ENCODE measurements around the gene NT5C2.
A peak's percentile ranks its signal among the peaks of the same experiment; 100 is the strongest.

NT5C2 gene

DNA sequence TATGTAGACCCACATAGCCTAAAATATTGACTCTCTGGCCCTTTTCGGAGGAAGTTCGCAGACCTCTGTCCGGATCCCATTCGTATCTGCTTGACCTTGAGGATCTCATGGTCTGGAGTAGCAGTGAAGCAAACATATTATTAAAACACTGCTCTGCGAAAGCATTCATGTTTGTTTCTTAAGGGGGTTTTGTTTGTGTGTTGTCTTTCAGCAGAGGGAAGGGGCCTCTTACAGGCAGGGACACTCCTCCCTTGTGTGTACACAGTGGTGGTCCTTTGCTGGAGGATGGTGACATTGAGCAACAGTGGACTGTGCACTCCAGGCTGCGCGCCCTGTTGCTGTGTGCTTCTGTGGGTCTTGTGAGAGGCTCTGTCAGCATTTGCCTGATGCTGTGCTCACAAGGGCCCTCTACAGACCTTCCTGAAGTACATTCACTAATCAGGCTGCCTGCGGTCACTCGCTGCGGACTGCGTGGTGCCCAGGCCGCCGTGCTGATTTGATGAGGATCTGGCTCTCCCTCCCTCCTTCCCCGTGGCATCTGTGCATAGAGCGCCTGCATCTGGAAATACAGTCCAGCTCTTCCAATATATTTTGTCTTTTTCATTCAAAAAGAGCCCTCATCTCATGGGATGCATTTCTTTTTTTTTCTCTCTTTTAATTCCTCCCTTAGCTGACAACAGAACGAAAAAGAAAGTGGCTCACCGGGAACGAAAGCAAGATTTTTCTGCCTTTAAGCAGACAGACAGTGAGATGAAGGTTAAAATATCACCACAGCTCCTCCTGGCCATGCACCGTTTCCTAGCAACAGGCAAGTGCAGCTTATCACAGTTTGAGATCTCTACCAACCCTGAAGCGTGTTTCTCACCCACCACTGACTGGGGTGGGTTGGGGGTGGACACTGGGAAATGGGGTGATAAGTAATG lies 139.2 kb downstream of the NT5C2 start:
- H3K27ac ChIP-seq: peak overlapping the region; percentile 29
- peak; percentile 88 for DNase-seq
- TF ChIP-seq, protein P1, sequence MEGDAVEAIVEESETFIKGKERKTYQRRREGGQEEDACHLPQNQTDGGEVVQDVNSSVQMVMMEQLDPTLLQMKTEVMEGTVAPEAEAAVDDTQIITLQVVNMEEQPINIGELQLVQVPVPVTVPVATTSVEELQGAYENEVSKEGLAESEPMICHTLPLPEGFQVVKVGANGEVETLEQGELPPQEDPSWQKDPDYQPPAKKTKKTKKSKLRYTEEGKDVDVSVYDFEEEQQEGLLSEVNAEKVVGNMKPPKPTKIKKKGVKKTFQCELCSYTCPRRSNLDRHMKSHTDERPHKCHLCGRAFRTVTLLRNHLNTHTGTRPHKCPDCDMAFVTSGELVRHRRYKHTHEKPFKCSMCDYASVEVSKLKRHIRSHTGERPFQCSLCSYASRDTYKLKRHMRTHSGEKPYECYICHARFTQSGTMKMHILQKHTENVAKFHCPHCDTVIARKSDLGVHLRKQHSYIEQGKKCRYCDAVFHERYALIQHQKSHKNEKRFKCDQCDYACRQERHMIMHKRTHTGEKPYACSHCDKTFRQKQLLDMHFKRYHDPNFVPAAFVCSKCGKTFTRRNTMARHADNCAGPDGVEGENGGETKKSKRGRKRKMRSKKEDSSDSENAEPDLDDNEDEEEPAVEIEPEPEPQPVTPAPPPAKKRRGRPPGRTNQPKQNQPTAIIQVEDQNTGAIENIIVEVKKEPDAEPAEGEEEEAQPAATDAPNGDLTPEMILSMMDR (IDR thresholded peaks at IDR 0.05; ENCODE audit: low read depth, low read length, missing control alignments): peak; percentile 73
- H3K4me3 ChIP-seq (ENCODE audit: low read depth, low read length): peak overlapping the region; percentile 41
- no peaks in the 10 kb centered on the region for H3K27me3 ChIP-seq (replicated peaks)
- in situ Hi-C loops (cut with HindIII; ENCODE audit: low pct_ligation_motif_present, low sequenced_read_pairs): no loop called here
- no peaks in the 10 kb centered on the region for H3K36me3 ChIP-seq (replicated peaks)

DNA sequence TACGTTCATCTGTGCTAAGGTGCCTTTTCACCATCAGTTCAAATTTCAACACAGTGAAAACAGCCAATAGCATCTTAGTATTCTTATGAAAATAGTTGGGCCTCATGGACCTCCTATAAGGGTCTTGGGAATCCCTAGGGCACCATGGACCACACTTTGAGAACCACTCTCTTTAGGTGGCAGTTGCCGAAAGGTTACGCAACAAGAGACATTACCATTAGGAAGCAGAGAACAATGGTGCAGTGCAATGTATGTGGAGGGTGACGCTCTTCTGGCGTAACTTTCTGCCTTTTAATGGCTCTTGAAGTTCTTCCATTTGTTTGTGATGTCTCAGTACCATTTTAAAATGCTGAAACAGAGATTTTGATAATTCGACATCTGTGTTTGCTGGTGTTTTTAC lies 143.8 kb downstream of the NT5C2 start:
- no peak overlapping the region for H3K27ac ChIP-seq
- TF ChIP-seq, protein P1 (IDR thresholded peaks at IDR 0.05; ENCODE audit: low read depth, low read length, missing control alignments): no peak
- in situ Hi-C loops (cut with HindIII; ENCODE audit: low pct_ligation_motif_present, low sequenced_read_pairs): no loop called here

DNA sequence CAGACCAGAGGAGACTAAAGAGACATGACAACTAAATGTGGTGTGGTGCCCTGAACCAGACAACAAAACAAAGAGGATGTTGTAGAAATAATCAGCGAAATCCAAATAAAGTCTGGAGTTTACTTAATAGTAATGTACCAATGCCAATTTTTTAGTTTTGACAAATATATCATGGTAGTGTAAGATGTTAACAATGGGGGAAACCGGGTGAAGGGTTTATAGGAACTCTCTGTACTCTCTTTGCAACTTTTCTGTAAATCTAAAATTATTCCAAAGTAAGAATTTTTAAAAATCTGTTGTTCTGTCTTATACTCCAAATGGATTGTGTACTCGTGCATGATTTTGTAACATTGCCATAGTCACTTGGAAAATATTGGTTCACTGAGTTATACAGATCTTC lies 145.7 kb downstream of the NT5C2 start:
- no peak for DNase-seq
- Histone ChIP-seq H3K27ac (no peak overlapping the region), H3K36me3 (replicated peaks) (no peaks in the 10 kb centered on the region), H3K4me3 (ENCODE audit: low read depth, low read length) (no peak overlapping the region), H3K27me3 (replicated peaks) (no peaks in the 10 kb centered on the region)
- TF ChIP-seq, protein P1 (IDR thresholded peaks at IDR 0.05; ENCODE audit: low read depth, low read length, missing control alignments): no peak
- in situ Hi-C loops (cut with HindIII; ENCODE audit: low pct_ligation_motif_present, low sequenced_read_pairs): no loop called here

More for the DNA sequence above, 143.8 kb downstream of the NT5C2 start:
- no peak overlapping the region for H3K4me3 ChIP-seq (ENCODE audit: low read depth, low read length)
- H3K36me3 ChIP-seq (replicated peaks): no peaks in the 10 kb centered on the region
- no peaks in the 10 kb centered on the region for H3K27me3 ChIP-seq (replicated peaks)
- DNase-seq: no peak

DNA sequence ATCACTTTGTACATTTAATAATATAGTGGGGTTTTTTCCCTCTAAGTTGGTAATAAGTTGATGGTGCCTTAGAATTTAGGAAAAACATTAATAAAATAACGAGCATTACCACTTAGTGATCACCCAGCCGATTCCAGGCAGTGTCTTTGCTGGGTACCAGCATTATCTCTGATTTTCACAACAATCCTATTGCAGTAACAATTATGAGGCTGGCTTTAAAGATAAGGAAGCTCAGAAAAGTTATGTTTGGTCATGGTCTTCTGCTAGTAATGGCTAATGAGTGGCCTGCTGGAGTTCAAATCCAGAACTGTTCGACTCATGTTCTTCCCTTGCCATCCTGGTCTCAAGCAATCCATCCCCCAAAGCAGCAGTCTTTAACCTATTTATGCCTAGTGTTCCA lies 147.1 kb downstream of the NT5C2 start:
- peak overlapping the region; percentile 50 for H3K27ac ChIP-seq
- TF ChIP-seq, protein P1 (IDR thresholded peaks at IDR 0.05; ENCODE audit: low read depth, low read length, missing control alignments): no peak
- no peak for DNase-seq
- H3K4me3 ChIP-seq (ENCODE audit: low read depth, low read length): no peak overlapping the region
- no peaks in the 10 kb centered on the region for H3K27me3 ChIP-seq (replicated peaks)
- in situ Hi-C loops (cut with HindIII; ENCODE audit: low pct_ligation_motif_present, low sequenced_read_pairs): no loop called here
- H3K36me3 ChIP-seq (replicated peaks): no peaks in the 10 kb centered on the region

- DNase-seq: peak; percentile 84
- TF ChIP-seq, protein P1 (IDR thresholded peaks at IDR 0.05; ENCODE audit: low read depth, low read length, missing control alignments): no peak
- Histone ChIP-seq H3K27me3 (replicated peaks) (no peaks in the 10 kb centered on the region), H3K27ac (peak overlapping the region; percentile 71), H3K36me3 (replicated peaks) (no peaks in the 10 kb centered on the region), H3K4me3 (ENCODE audit: low read depth, low read length) (no peak overlapping the region)
- in situ Hi-C loops (cut with HindIII; ENCODE audit: low pct_ligation_motif_present, low sequenced_read_pairs): no loop called here
These were observed 148.1 kb downstream of the NT5C2 start for GRCh38 chr10:103044942-103045489.
